K562 (cell line): ENCODE data around the gene ABHD3. TPM values are rescaled to one million over a fixed set of nuclear protein-coding genes. Genes with fewer than 3 reads are reported as not detected.

Experiments
- ARID2 ChIP-seq: fragments of 450-650 bp; IDR thresholded peaks from 2 replicates; pipeline ENCODE4 v1.6.1; 2017; ENCODE audit warnings: antibody characterized with exemption, mild to moderate bottlenecking
- HMG20B ChIP-seq: fragments of 250-450 bp; sonication (Bioruptor Pico); IDR thresholded peaks from 2 replicates; pipeline ENCODE4 v1.5.0; 2021; ENCODE audit warnings: mild to moderate bottlenecking
- KDM5B ChIP-seq: fragments of 200-600 bp; sonication (generic); IDR thresholded peaks from 2 replicates; pipeline ENCODE4 v1.6.1; 2012; ENCODE audit warnings: low read depth, mild to moderate bottlenecking, moderate library complexity, low read length, control low read depth, inconsistent platforms; ENCODE audit not compliant: insufficient replicate concordance
- PTBP1 ChIP-seq: fragments of 200-400 bp; formaldehyde crosslinking; IDR thresholded peaks from 2 replicates; pipeline ENCODE4 v1.6.1; 2017; ENCODE audit warnings: low read depth, low read length
- SRF ChIP-seq, 2 experiments: fragments of 250-450, 450-650 bp in 1 of 2; sonication (Bioruptor Pico) in 1 of 2; sonication (generic) in 1 of 2; formaldehyde crosslinking; IDR thresholded peaks; 2 replicates each; pipeline versions ENCODE4 v1.5.0 to v1.5.1; 2020 to 2022; ENCODE audit warnings: mild to moderate bottlenecking in 1 of 2, missing genetic modification reagents in 1 of 2
- polyA plus RNA-seq, 8 experiments: library from polyadenylated mRNA; depleted of rRNA in 4 of 8; stranded (reverse) in 5 of 8; unstranded in 3 of 8; fragments of >200 nt; fragmentation: Nextera tagmentation in 2 of 8; fragmentation: Illumina TruSeq in 1 of 8; extraction: Ambion mirVana in 2 of 8; extraction: Trizol in 1 of 8; gene quantifications; 2 replicates each; pipeline versions ENCODE4 v1.2.1 to v1.2.3, GENCODE V29; 2011 to 2014; ENCODE audit warnings: inconsistent platforms in 1 of 8, missing spikeins in 1 of 8
- total RNA-seq, 7 experiments: library from RNA; depleted of rRNA in 6 of 7; stranded (reverse); fragments of >200 nt in 6 of 7; fragmentation: Illumina TruSeq in 2 of 7; extraction: Trizol in 2 of 7; gene quantifications; 2 replicates each; pipeline versions ENCODE4 v1.2.1 to v1.2.3, GENCODE V29; 2011 to 2021; ENCODE audit warnings: low replicate concordance in 1 of 7
- TF ChIP-seq, protein P1 (sequence below), 2 experiments: fragments of 450-650 bp in 1 of 2; sonication (generic) in 1 of 2; formaldehyde crosslinking in 1 of 2; IDR thresholded peaks in 1 of 2; conservative IDR thresholded peaks in 1 of 2; 2 replicates each; pipeline versions ENCODE4 v1.6.1 to v1.8.1; 2016 to 2023; ENCODE audit warnings: mild to moderate bottlenecking in 2 of 2, moderate library complexity in 2 of 2, inconsistent platforms in 1 of 2, missing genetic modification reagents in 1 of 2
- TF ChIP-seq, protein P2 (sequence below): fragments of 450-650 bp; formaldehyde crosslinking; conservative IDR thresholded peaks from 2 replicates; pipeline ENCODE4 v1.4.0; 2022; ENCODE audit warnings: mild to moderate bottlenecking, missing genetic modification characterization
- TF ChIP-seq, protein P3 (sequence below): fragments of 250-450 bp; sonication (Bioruptor Pico); IDR thresholded peaks from 2 replicates; pipeline ENCODE4 v1.4.0; 2020; ENCODE audit warnings: mild to moderate bottlenecking, moderate library complexity, borderline replicate concordance
- TF ChIP-seq, protein P4 (sequence below): fragments of 250-450 bp; sonication (Bioruptor Pico); IDR thresholded peaks from 2 replicates; pipeline ENCODE4 v1.4.0; 2020

ABHD3 gene
- total and polyA plus RNA-seq, 9 of the 15 experiments (the other 6 are each of a cell fraction or from before 2014, with no cell fraction given), result 6.3 to 38.8 (median 19.4) TPM

DNA sequence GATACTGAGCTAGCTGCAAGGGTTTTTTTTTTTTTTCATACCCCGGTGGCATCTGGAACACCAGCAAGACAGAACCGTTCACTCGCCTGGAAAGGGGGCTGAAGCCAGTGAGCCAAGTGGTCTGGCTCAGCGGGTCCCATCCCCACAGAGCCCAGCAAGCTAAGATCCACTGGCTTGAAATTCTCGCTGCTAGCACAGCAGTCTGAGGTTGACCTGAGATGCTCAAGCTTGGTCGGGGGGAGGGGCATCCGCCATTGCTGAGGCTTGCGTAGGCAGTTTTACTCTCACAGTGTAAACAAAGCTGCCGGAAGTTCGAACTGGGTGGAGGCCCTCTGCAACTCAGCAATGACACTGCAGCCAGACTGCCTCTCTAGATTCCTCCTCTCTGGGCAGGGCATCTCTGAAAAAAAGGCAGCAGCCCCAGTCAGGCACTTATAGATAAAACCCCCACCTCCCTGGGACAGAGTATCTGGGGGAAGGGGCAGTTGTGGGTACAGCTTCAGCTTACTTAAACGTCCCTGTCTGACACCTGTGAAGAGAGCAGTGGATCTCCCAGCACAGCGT is 31.0 kb upstream of the ABHD3 start (continued):
- TF ChIP-seq, protein P1, sequence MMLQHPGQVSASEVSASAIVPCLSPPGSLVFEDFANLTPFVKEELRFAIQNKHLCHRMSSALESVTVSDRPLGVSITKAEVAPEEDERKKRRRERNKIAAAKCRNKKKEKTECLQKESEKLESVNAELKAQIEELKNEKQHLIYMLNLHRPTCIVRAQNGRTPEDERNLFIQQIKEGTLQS (IDR thresholded peaks at IDR 0.05), result peak; percentile 72
- TF ChIP-seq, protein P1 (CRISPR knock-in tag; conservative IDR thresholded peaks at IDR 0.05), result no peak
- TF ChIP-seq SRF (CRISPR knock-in tag; IDR thresholded peaks at IDR 0.05) (no peak), PTBP1 (no peak), HMG20B (CRISPR knock-in tag) (no peak), ARID2 (no peak), KDM5B (no peak)
- TF ChIP-seq, protein P2, sequence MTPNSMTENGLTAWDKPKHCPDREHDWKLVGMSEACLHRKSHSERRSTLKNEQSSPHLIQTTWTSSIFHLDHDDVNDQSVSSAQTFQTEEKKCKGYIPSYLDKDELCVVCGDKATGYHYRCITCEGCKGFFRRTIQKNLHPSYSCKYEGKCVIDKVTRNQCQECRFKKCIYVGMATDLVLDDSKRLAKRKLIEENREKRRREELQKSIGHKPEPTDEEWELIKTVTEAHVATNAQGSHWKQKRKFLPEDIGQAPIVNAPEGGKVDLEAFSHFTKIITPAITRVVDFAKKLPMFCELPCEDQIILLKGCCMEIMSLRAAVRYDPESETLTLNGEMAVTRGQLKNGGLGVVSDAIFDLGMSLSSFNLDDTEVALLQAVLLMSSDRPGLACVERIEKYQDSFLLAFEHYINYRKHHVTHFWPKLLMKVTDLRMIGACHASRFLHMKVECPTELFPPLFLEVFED (CRISPR knock-in tag), result no peak
- TF ChIP-seq, protein P3, sequence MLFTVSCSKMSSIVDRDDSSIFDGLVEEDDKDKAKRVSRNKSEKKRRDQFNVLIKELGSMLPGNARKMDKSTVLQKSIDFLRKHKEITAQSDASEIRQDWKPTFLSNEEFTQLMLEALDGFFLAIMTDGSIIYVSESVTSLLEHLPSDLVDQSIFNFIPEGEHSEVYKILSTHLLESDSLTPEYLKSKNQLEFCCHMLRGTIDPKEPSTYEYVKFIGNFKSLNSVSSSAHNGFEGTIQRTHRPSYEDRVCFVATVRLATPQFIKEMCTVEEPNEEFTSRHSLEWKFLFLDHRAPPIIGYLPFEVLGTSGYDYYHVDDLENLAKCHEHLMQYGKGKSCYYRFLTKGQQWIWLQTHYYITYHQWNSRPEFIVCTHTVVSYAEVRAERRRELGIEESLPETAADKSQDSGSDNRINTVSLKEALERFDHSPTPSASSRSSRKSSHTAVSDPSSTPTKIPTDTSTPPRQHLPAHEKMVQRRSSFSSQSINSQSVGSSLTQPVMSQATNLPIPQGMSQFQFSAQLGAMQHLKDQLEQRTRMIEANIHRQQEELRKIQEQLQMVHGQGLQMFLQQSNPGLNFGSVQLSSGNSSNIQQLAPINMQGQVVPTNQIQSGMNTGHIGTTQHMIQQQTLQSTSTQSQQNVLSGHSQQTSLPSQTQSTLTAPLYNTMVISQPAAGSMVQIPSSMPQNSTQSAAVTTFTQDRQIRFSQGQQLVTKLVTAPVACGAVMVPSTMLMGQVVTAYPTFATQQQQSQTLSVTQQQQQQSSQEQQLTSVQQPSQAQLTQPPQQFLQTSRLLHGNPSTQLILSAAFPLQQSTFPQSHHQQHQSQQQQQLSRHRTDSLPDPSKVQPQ, result no peak
- TF ChIP-seq, protein P4, sequence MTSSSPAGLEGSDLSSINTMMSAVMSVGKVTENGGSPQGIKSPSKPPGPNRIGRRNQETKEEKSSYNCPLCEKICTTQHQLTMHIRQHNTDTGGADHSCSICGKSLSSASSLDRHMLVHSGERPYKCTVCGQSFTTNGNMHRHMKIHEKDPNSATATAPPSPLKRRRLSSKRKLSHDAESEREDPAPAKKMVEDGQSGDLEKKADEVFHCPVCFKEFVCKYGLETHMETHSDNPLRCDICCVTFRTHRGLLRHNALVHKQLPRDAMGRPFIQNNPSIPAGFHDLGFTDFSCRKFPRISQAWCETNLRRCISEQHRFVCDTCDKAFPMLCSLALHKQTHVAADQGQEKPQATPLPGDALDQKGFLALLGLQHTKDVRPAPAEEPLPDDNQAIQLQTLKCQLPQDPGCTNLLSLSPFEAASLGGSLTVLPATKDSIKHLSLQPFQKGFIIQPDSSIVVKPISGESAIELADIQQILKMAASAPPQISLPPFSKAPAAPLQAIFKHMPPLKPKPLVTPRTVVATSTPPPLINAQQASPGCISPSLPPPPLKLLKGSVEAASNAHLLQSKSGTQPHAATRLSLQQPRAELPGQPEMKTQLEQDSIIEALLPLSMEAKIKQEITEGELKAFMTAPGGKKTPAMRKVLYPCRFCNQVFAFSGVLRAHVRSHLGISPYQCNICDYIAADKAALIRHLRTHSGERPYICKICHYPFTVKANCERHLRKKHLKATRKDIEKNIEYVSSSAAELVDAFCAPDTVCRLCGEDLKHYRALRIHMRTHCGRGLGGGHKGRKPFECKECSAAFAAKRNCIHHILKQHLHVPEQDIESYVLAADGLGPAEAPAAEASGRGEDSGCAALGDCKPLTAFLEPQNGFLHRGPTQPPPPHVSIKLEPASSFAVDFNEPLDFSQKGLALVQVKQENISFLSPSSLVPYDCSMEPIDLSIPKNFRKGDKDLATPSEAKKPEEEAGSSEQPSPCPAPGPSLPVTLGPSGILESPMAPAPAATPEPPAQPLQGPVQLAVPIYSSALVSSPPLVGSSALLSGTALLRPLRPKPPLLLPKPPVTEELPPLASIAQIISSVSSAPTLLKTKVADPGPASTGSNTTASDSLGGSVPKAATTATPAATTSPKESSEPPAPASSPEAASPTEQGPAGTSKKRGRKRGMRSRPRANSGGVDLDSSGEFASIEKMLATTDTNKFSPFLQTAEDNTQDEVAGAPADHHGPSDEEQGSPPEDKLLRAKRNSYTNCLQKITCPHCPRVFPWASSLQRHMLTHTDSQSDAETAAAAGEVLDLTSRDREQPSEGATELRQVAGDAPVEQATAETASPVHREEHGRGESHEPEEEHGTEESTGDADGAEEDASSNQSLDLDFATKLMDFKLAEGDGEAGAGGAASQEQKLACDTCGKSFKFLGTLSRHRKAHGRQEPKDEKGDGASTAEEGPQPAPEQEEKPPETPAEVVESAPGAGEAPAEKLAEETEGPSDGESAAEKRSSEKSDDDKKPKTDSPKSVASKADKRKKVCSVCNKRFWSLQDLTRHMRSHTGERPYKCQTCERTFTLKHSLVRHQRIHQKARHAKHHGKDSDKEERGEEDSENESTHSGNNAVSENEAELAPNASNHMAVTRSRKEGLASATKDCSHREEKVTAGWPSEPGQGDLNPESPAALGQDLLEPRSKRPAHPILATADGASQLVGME, result no peak
